ENCODE measurements around the gene FRG1.
"Not testable (repeated sequence)": the region's sequence is repeated elsewhere in the genome, so short reads cannot be mapped to it uniquely, and the experiment has no call there.

Gene FRG1

DNA sequence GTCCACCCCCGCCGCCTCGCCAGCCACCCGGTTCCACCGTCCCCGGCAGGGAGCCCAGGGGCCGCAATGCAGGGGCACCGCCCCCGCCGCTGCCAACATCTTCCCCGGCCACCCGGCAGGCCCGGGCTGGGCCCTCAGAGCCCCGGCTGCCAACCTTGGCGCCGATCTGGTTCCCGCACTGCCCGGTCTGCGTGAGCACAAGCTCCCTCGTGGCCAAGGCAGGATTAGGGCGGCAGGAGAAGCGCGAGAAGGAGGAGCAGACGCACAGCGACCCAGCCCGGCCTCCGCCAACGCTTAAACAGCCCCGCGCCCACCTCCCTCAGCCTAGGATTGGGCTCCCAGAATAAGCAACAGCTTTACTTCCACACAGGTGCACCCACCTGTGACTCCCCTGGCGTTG lies 44.0 kb downstream of the FRG1 start:
- DNase-seq = not testable (repeated sequence)

DNA sequence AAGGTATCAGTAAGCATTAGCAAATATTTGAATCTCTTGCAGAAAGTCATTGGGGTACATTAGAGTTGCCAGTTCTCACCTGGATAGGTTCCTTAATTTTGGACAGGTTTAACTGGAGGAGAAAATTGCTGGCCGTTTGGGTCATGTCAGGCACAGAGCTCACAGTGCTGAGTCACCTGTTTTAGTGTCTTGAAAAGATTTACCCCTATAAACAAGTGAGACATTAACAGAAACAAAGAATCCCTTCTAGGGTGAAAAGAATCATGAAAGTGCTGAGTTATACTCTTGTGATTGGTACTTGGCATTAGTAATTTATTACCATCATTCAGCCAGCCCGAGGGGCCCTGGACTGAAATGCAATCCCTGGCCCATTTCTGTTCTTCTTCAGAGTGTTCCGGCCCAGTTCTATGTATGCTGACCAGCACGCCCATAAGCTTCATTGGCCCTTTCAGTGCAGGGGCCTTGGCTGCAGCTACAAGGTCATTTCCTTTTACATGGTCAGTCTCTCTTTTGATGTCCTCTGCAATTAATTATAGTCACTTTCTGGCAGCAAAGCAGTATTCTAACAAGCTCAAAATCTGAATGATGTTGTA lies 45.1 kb downstream of the FRG1 start:
- not testable (repeated sequence) for DNase-seq

DNA sequence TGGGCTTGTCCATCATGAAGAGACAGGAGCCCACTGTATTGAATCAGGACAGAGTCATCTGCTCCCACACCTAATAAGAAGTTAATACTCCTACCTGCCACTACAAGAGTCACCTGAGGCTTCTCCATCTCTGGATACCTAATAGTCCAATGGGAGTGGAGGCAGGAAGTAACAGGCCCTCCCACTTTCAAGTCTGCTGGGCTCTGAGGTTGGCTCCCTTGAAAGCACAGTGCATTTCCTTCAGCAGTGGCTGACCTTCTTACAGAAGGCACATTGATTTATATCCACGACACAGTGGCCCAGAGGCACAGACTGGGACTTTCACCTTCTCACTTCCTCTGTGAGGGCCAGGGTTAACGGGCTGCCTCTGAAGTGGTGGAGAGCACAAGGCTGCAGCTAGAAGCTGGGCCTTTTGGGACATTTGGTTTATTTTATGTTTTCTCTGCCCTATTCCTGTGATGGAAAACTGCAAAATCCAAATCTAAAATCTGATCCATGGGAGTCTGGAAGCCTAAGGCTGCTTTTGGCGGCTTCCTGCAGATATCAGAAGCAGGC lies 48.3 kb downstream of the FRG1 start:
- DNase-seq = no peak

DNA sequence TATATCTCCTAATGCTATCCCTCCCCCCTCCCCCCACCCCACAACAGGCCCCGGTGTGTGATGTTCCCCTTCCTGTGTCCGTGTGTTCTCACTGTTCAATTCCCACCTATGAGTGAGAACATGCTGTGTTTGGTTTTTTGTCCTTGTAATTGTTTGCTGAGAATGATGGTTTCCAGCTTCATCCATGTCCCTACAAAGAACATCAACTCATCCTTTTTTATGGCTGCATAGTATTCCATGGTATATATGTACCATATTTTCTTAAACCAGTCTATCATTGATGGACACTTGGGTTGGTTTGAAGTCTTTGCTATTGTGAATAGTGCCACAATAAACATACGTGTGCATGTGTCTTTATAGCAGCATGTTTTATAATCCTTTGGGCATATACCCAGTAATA lies 49.3 kb downstream of the FRG1 start:
- not testable (repeated sequence) for DNase-seq
